Measurements from ENCODE around the gene PLCB4. TPM values are rescaled to one million over a fixed set of nuclear protein-coding genes. Genes with fewer than 3 reads are reported as not detected.

PLCB4 gene
- total RNA-seq, 1 experiment from 2014 or later, result not detected

DNA sequence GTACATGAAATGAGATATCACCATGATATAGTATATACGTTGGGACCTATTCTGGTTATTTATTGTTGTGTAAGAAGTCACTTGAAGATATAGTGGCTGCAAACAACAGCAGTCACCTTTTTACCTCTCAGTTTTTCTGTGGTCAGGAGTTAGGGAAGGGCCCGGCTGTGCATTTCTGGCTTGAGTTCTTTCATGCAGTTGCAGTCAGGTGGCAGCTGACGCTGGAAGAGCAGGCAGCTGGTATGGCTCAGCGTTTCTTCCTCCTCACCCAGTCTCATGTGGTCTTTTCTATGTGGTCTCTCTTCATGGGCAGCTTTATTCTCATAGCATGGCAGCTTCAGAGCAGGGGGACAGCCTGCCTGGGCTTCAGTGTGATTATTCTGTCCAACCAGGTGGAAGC is 154.4 kb downstream of the PLCB4 start:
- no peaks in the 10 kb centered on the region for H3K79me2 ChIP-seq (ENCODE audit: low read length)
- peaks cover 7% of the 10 kb centered on the region for H3K9me3 ChIP-seq (ENCODE audit: low read length)
- no peak overlapping the region for H3K4me2 ChIP-seq (ENCODE audit: low read depth, low read length, poor library complexity, severe bottlenecking)
- H3K4me1 ChIP-seq (ENCODE audit: low read length), result no peaks in the 10 kb centered on the region
- DNase-seq, result no peak
- H3K9me2 ChIP-seq (replicated peaks; ENCODE audit: insufficient read depth, low read length), result no peaks in the 10 kb centered on the region
- H3K27ac ChIP-seq (ENCODE audit: low read length), result no peak overlapping the region
- no peak overlapping the region for H3K4me3 ChIP-seq (ENCODE audit: low read length)
- no peak overlapping the region for H3K9ac ChIP-seq (ENCODE audit: low read length)
- no peak overlapping the region for H2AFZ ChIP-seq (ENCODE audit: low read length)
- H3K36me3 ChIP-seq (ENCODE audit: insufficient read depth, low read length), result no peaks in the 10 kb centered on the region
- H3K27me3 ChIP-seq (ENCODE audit: low read length), result no peaks in the 10 kb centered on the region
- no peaks in the 10 kb centered on the region for H4K20me1 ChIP-seq (ENCODE audit: insufficient read depth, low read depth, low read length)

- no peaks in the 10 kb centered on the region for H4K20me1 ChIP-seq (ENCODE audit: insufficient read depth, low read depth, low read length)
These were observed 157.0 kb downstream of the PLCB4 start for GRCh38 chr20:9225879-9226278.

DNA sequence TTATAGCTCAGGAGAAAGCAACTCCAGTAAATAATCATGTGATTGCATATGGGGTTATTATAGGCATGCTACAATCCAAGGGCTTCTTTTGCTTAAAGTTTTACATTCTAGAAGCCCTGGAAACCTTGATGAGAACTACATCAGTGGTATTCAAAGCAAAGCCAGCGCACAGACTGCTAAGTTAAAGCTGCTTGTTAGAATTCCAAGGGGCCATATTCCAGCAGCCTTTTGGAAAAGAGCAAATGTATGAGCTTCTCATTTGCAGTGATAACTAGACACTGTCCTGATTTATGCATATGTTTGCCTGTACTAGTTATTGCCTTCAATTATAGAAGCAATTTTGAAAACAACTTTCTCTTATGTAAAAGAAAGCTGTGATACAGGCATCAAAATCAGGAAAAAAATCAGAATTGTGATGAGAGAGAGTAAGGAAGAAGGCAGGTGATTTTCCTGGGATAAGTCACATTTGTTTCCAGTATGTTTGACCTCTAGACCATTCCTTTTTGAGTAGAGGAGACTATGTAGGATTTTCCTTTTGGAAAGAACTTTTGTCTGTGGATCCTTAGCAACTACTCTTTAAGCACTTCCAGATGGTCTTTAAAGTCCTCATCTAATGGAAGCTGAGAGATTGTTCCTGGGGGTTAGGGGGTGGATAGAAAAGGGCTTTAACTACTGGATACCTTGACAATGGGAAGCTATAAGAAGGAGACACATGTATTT is 159.2 kb downstream of the PLCB4 start:
- Histone ChIP-seq H3K79me2 (ENCODE audit: low read length) (no peaks in the 10 kb centered on the region), H3K36me3 (ENCODE audit: insufficient read depth, low read length) (no peaks in the 10 kb centered on the region), H4K20me1 (ENCODE audit: insufficient read depth, low read depth, low read length) (no peaks in the 10 kb centered on the region), H3K9ac (ENCODE audit: low read length) (no peak overlapping the region), H3K9me2 (replicated peaks; ENCODE audit: insufficient read depth, low read length) (no peaks in the 10 kb centered on the region), H3K4me2 (ENCODE audit: low read depth, low read length, poor library complexity, severe bottlenecking) (no peak overlapping the region), H3K9me3 (ENCODE audit: low read length) (peaks cover 8% of the 10 kb centered on the region; the same call in 1 of the 2 replicates), H3K4me3 (ENCODE audit: low read length) (no peak overlapping the region), H3K27ac (ENCODE audit: low read length) (no peak overlapping the region), H2AFZ (ENCODE audit: low read length) (no peak overlapping the region), H3K27me3 (ENCODE audit: low read length) (no peaks in the 10 kb centered on the region), H3K4me1 (ENCODE audit: low read length) (no peaks in the 10 kb centered on the region)
- DNase-seq, result no peak

More at GRCh38 chr20:9225879-9226278, 157.0 kb downstream of the PLCB4 start:
- no peak overlapping the region for H3K4me3 ChIP-seq (ENCODE audit: low read length)
- H3K9ac ChIP-seq (ENCODE audit: low read length), result no peak overlapping the region
- H3K27ac ChIP-seq (ENCODE audit: low read length), result no peak overlapping the region
- no peaks in the 10 kb centered on the region for H3K9me2 ChIP-seq (replicated peaks; ENCODE audit: insufficient read depth, low read length)
- peaks cover 13% of the 10 kb centered on the region for H3K9me3 ChIP-seq (ENCODE audit: low read length)
- DNase-seq, result no peak
- H3K27me3 ChIP-seq (ENCODE audit: low read length), result no peaks in the 10 kb centered on the region
- no peaks in the 10 kb centered on the region for H3K79me2 ChIP-seq (ENCODE audit: low read length)
- H2AFZ ChIP-seq (ENCODE audit: low read length), result no peak overlapping the region
- H3K4me1 ChIP-seq (ENCODE audit: low read length), result no peaks in the 10 kb centered on the region
- no peaks in the 10 kb centered on the region for H3K36me3 ChIP-seq (ENCODE audit: insufficient read depth, low read length)
- no peak overlapping the region for H3K4me2 ChIP-seq (ENCODE audit: low read depth, low read length, poor library complexity, severe bottlenecking)

GRCh38 chr20:9228774-9229450 is 160.0 kb downstream of the PLCB4 start:
- DNase-seq, result no peak
- Histone ChIP-seq H3K4me2 (ENCODE audit: low read depth, low read length, poor library complexity, severe bottlenecking) (no peak overlapping the region), H2AFZ (ENCODE audit: low read length) (no peak overlapping the region), H3K79me2 (ENCODE audit: low read length) (no peaks in the 10 kb centered on the region), H3K36me3 (ENCODE audit: insufficient read depth, low read length) (no peaks in the 10 kb centered on the region), H4K20me1 (ENCODE audit: insufficient read depth, low read depth, low read length) (no peaks in the 10 kb centered on the region), H3K27ac (ENCODE audit: low read length) (no peak overlapping the region), H3K9me3 (ENCODE audit: low read length) (peaks cover 12% of the 10 kb centered on the region; the same call in 1 of the 2 replicates), H3K4me3 (ENCODE audit: low read length) (no peak overlapping the region), H3K27me3 (ENCODE audit: low read length) (no peaks in the 10 kb centered on the region), H3K9me2 (replicated peaks; ENCODE audit: insufficient read depth, low read length) (no peaks in the 10 kb centered on the region), H3K4me1 (ENCODE audit: low read length) (no peaks in the 10 kb centered on the region), H3K9ac (ENCODE audit: low read length) (no peak overlapping the region)

GRCh38 chr20:9230406-9230805 is 161.5 kb downstream of the PLCB4 start:
- H3K27me3 ChIP-seq (ENCODE audit: low read length), result no peaks in the 10 kb centered on the region
- H3K36me3 ChIP-seq (ENCODE audit: insufficient read depth, low read length), result no peaks in the 10 kb centered on the region
- H2AFZ ChIP-seq (ENCODE audit: low read length), result no peak overlapping the region
- H3K9me3 ChIP-seq (ENCODE audit: low read length), result peaks cover 13% of the 10 kb centered on the region; the same call in 1 of the 2 replicates
- H4K20me1 ChIP-seq (ENCODE audit: insufficient read depth, low read depth, low read length), result no peaks in the 10 kb centered on the region
- H3K4me2 ChIP-seq (ENCODE audit: low read depth, low read length, poor library complexity, severe bottlenecking), result no peak overlapping the region
- H3K9ac ChIP-seq (ENCODE audit: low read length), result no peak overlapping the region
- no peak for DNase-seq
- H3K9me2 ChIP-seq (replicated peaks; ENCODE audit: insufficient read depth, low read length), result no peaks in the 10 kb centered on the region
- no peaks in the 10 kb centered on the region for H3K4me1 ChIP-seq (ENCODE audit: low read length)
- no peaks in the 10 kb centered on the region for H3K79me2 ChIP-seq (ENCODE audit: low read length)
- H3K27ac ChIP-seq (ENCODE audit: low read length), result no peak overlapping the region
- no peak overlapping the region for H3K4me3 ChIP-seq (ENCODE audit: low read length)

GRCh38 chr20:9233804-9234203 is 164.9 kb downstream of the PLCB4 start:
- H3K9me3 ChIP-seq (ENCODE audit: low read length), result peaks cover 10% of the 10 kb centered on the region; the same call in 1 of the 2 replicates
- no peak for DNase-seq
- no peaks in the 10 kb centered on the region for H3K4me1 ChIP-seq (ENCODE audit: low read length)
- no peaks in the 10 kb centered on the region for H3K36me3 ChIP-seq (ENCODE audit: insufficient read depth, low read length)
- no peaks in the 10 kb centered on the region for H3K9me2 ChIP-seq (replicated peaks; ENCODE audit: insufficient read depth, low read length)
- H3K27ac ChIP-seq (ENCODE audit: low read length), result no peak overlapping the region
- H4K20me1 ChIP-seq (ENCODE audit: insufficient read depth, low read depth, low read length), result no peaks in the 10 kb centered on the region
- H2AFZ ChIP-seq (ENCODE audit: low read length), result no peak overlapping the region
- no peaks in the 10 kb centered on the region for H3K79me2 ChIP-seq (ENCODE audit: low read length)
- H3K4me3 ChIP-seq (ENCODE audit: low read length), result no peak overlapping the region
- H3K27me3 ChIP-seq (ENCODE audit: low read length), result no peaks in the 10 kb centered on the region
- no peak overlapping the region for H3K9ac ChIP-seq (ENCODE audit: low read length)
- no peak overlapping the region for H3K4me2 ChIP-seq (ENCODE audit: low read depth, low read length, poor library complexity, severe bottlenecking)

GRCh38 chr20:9235518-9235917 is 166.6 kb downstream of the PLCB4 start:
- Histone ChIP-seq H3K4me2 (ENCODE audit: low read depth, low read length, poor library complexity, severe bottlenecking) (no peak overlapping the region), H3K79me2 (ENCODE audit: low read length) (no peaks in the 10 kb centered on the region), H3K36me3 (ENCODE audit: insufficient read depth, low read length) (no peaks in the 10 kb centered on the region), H3K4me3 (ENCODE audit: low read length) (no peak overlapping the region), H2AFZ (ENCODE audit: low read length) (no peak overlapping the region), H4K20me1 (ENCODE audit: insufficient read depth, low read depth, low read length) (no peaks in the 10 kb centered on the region), H3K4me1 (ENCODE audit: low read length) (no peaks in the 10 kb centered on the region), H3K27me3 (ENCODE audit: low read length) (no peaks in the 10 kb centered on the region), H3K9me2 (replicated peaks; ENCODE audit: insufficient read depth, low read length) (no peaks in the 10 kb centered on the region), H3K9me3 (ENCODE audit: low read length) (peaks cover 5% of the 10 kb centered on the region; the same call in 1 of the 2 replicates), H3K27ac (ENCODE audit: low read length) (no peak overlapping the region), H3K9ac (ENCODE audit: low read length) (no peak overlapping the region)
- DNase-seq, result no peak

- H3K79me2 ChIP-seq (ENCODE audit: low read length), result no peaks in the 10 kb centered on the region
- DNase-seq, result no peak
- H3K4me3 ChIP-seq (ENCODE audit: low read length), result no peak overlapping the region
- H3K36me3 ChIP-seq (ENCODE audit: insufficient read depth, low read length), result no peaks in the 10 kb centered on the region
- no peak overlapping the region for H3K9ac ChIP-seq (ENCODE audit: low read length)
- no peak overlapping the region for H2AFZ ChIP-seq (ENCODE audit: low read length)
- no peaks in the 10 kb centered on the region for H3K4me1 ChIP-seq (ENCODE audit: low read length)
- no peak overlapping the region for H3K27ac ChIP-seq (ENCODE audit: low read length)
- no peaks in the 10 kb centered on the region for H4K20me1 ChIP-seq (ENCODE audit: insufficient read depth, low read depth, low read length)
- H3K4me2 ChIP-seq (ENCODE audit: low read depth, low read length, poor library complexity, severe bottlenecking), result no peak overlapping the region
- no peaks in the 10 kb centered on the region for H3K27me3 ChIP-seq (ENCODE audit: low read length)
- H3K9me2 ChIP-seq (replicated peaks; ENCODE audit: insufficient read depth, low read length), result no peaks in the 10 kb centered on the region
- H3K9me3 ChIP-seq (ENCODE audit: low read length), result peaks cover 5% of the 10 kb centered on the region; the same call in 1 of the 2 replicates
These were observed 167.6 kb downstream of the PLCB4 start for GRCh38 chr20:9236458-9236857.

Measured in Karpas-422 (cell line).